D721Med (cell line): ENCODE results near the gene COL21A1.

ENCODE experiments used
- DNase-seq: peaks from one replicate; pipeline ENCODE4 v3.0.0; 2011; ENCODE audit warnings: low spot score; ENCODE audit not compliant: insufficient read length
- FAIRE-seq: peaks from 2 replicates; lab custom pipeline; 2011; peaks lifted over from hg19 to GRCh38; lab: Jason Lieb, UNC
- TF ChIP-seq, protein P1 (sequence below): IDR thresholded peaks from 2 replicates; pipeline ENCODE4 v1.5.1; 2012; ENCODE audit warnings: mild to moderate bottlenecking, control low read depth; ENCODE audit not compliant: insufficient read depth; ENCODE audit errors: missing control alignments

The COL21A1 gene

DNA sequence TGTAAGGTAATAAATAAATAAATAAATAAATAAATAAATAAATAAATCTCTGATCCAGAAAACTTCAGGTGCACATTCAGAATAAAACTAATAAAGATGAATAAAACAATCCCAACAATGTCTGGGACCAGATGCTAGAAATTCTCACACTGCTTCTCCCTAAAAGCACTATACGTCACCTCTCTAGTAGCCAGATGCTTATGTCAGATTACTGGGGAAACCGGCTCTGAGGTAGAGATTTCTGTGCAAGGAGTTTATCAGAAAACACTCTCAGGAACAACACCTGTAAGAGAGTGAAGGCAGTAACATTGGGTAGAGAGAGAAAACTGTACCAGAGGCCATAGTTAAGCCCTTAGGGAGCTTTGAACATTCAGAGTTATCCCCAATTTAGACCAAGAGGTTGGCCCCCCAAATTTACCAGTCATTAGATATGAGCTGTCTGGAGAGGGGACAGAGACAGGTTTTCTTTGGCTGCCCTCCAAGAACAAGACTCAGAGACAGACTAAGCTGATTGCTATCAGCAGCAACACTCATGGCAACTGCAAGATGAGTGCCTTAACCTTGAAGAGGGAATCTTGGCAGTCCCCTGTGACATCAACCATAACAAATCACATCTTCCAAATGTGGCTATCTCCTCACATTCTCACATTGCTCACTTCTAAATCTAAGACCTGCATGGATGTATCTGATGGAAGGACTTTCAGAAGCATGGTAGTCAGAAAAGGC lies 220.8 kb downstream of the COL21A1 start:
- peak; percentile 35 for FAIRE-seq
- no peak for DNase-seq
- TF ChIP-seq, protein P1, sequence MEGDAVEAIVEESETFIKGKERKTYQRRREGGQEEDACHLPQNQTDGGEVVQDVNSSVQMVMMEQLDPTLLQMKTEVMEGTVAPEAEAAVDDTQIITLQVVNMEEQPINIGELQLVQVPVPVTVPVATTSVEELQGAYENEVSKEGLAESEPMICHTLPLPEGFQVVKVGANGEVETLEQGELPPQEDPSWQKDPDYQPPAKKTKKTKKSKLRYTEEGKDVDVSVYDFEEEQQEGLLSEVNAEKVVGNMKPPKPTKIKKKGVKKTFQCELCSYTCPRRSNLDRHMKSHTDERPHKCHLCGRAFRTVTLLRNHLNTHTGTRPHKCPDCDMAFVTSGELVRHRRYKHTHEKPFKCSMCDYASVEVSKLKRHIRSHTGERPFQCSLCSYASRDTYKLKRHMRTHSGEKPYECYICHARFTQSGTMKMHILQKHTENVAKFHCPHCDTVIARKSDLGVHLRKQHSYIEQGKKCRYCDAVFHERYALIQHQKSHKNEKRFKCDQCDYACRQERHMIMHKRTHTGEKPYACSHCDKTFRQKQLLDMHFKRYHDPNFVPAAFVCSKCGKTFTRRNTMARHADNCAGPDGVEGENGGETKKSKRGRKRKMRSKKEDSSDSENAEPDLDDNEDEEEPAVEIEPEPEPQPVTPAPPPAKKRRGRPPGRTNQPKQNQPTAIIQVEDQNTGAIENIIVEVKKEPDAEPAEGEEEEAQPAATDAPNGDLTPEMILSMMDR = no peak

DNA sequence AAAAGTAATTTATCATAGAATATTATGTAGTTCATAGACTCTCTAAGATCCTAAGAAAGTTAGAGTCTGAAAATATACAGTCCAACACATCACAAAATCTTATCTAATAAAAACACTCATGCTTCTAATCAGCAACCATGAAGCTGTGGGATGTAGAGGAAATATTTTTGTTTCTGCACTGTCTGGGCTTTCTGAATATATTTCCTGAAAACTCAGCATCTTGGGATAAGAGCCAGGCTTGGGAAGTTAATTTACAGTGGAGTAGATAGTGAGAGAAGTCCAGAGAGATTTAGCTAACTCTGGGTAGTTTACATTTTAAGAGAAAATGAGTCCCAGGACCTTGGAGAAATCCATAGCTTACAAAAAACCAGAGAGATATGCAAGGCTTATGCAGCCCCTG lies 221.6 kb downstream of the COL21A1 start:
- FAIRE-seq (no peak), DNase-seq (no peak)
- TF ChIP-seq, protein P1 = no peak

DNA sequence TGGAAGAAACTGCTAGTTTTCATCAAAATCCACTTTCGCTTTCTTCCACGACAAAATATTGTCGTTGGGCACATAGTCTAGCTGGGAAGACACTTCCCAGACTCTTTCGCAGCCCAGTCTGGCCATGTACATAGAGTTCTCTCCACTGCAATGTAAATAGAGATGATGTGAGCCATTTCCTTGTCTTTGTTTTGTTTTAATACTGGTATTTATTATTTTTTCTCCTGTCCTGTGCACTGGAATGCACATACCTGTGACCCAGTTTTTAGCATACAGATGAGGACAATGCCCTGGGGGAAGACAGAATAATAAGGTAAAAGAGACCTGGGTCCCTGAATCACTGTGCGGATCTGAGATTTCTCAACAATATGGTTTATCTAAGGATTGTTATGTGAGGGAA lies 222.4 kb downstream of the COL21A1 start:
- FAIRE-seq (no peak), DNase-seq (no peak)
- TF ChIP-seq, protein P1 = no peak

DNA sequence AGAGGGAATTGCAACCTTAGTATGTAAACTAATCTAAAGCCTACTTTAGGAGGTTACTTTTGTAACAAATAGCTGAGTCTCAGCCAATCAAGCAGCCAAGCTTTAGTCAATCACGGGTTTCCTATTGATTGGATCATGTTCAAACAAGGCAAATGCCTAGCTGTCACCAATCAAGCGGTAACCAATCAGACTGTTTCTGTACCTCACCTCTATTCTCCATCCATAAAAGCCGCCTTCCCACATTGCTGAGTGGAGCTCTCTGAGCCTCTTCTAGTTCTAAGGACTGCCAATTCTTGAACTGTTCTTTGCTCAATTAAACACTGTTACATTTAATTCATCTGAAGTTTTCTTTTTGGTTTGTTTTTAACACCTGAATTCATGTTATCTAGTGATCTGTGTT lies 223.6 kb downstream of the COL21A1 start:
- TF ChIP-seq, protein P1 = no peak
- FAIRE-seq = no peak
- DNase-seq = no peak

DNA sequence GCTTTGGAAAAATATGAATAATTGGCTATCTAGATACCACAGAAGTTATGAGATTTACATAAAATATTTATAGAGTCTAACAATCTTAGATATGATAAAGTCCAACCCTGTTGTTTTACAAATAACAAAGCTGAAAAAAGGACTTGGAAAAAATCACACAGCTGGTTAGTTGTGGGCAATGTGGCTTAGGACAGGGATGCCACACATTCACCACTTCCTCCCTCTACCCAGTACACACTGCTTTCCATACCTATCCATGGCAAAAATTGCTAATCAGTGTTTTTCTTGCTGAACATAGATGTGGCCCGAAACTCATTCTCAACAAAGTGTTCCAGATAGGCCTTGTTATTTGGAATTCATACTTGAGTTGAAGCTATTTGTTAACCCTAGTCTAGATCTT lies 224.7 kb downstream of the COL21A1 start:
- FAIRE-seq (no peak), DNase-seq (no peak)
- TF ChIP-seq, protein P1 = no peak

DNA sequence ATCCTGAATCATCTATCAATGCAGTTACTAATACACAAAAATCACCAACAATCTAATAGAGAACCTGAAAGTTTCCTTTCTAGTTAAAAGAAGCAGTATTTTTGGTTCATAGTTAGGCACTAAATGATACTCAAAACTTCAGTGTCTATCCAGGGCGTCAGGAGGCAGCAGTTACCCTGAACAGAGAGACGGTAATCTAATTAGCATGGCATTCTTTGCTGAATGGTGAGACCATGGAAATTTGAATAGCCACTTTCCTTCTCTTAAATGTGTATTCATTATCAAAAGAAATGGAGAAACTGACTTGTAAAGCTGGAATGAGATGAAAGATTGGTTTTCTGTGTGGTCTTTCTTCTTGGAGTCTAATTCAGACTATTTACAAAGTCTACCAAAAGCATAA lies 225.4 kb downstream of the COL21A1 start:
- TF ChIP-seq, protein P1 = no peak
- FAIRE-seq = no peak
- no peak for DNase-seq

DNA sequence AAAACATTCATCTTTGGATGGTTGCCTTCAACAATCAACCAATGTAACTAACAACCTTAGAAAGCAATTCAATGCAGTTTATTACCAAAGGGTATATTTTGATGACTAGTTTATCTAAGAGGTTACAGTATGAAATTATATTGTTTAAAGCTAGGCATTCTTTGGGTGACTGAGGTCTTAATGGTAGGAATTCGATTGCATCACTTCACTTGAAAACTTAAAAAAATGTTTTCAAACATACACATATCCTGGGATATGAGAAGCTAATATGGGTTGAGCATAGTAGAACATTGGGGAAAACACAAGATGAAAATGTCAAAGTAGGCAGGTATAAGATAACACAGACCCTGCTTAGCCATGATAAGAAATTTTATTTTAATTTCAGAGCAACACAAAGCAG lies 227.4 kb downstream of the COL21A1 start:
- TF ChIP-seq, protein P1 = no peak
- DNase-seq (no peak), FAIRE-seq (peak; percentile 32)
